Liver (tissue), 3 donors: ENCODE results near the gene SRSF10.

Experiments used
- FOXA1 ChIP-seq: IDR thresholded peaks from 2 replicates; pipeline ENCODE4 v1.6.1; 2016; ENCODE audit warnings: antibody characterized with exemption
- GABPA ChIP-seq, 2 donors: IDR thresholded peaks in 1 of 2; conservative IDR thresholded peaks in 1 of 2; 2 replicates each; pipeline ENCODE4 v1.6.1; 2016; ENCODE audit warnings: antibody characterized with exemption in 2 of 2, mild to moderate bottlenecking in 1 of 2, moderate library complexity in 1 of 2
- JUND ChIP-seq, 2 donors: IDR thresholded peaks; 2 replicates each; pipeline ENCODE4 v1.6.1; 2016; ENCODE audit warnings: antibody characterized with exemption in 2 of 2
- RAD21 ChIP-seq, 2 donors: IDR thresholded peaks; 2 replicates each; pipeline ENCODE4 v1.6.1; 2016; ENCODE audit warnings: antibody characterized with exemption in 2 of 2, mild to moderate bottlenecking in 2 of 2
- RXRA ChIP-seq, 2 donors: IDR thresholded peaks; 2 replicates each; pipeline ENCODE4 v1.6.1; 2017 to 2018; ENCODE audit warnings: antibody characterized with exemption in 2 of 2, mild to moderate bottlenecking in 1 of 2
- SP1 ChIP-seq: IDR thresholded peaks from 2 replicates; pipeline ENCODE4 v1.6.1; 2018; ENCODE audit warnings: antibody characterized with exemption, mild to moderate bottlenecking
- TAF1 ChIP-seq: conservative IDR thresholded peaks from 2 replicates; pipeline ENCODE4 v1.6.1; 2016; ENCODE audit warnings: antibody characterized with exemption, mild to moderate bottlenecking
- TF ChIP-seq, protein P1 (sequence below): fragments of 150-350 bp; IDR thresholded peaks from 2 replicates; pipeline ENCODE4 v1.5.1; 2017; ENCODE audit warnings: improper control_type of control experiment, low read depth, low read length; ENCODE audit not compliant: missing input control
- TF ChIP-seq, protein P2 (sequence below): IDR thresholded peaks from 2 replicates; pipeline ENCODE4 v1.6.1; 2016; ENCODE audit warnings: antibody characterized with exemption
- TF ChIP-seq, protein P3 (sequence below): IDR thresholded peaks from 2 replicates; pipeline ENCODE4 v1.6.1; 2016; ENCODE audit warnings: antibody characterized with exemption
- donor health status: healthy.
- donor health status: healthy.

DNA sequence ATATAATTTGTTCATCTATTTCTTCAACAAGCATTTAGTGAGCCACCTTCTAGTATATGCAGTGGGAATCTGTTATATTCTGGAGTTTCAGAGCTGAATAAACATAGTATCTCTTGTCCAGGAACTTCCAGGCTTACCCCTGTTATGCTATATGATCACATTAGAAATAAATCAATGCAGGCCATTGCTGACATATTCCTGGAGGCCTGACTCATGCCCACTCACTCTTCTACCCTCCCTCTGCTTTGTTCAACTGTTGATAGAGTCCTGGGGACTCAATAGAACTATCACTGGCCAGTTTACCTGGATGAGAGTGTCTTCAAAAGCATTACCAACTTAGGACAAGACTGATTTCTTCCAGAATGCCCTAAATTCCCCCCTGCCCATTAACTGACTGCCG lies 29.3 kb upstream of the SRSF10 start:
- TF ChIP-seq, protein P1, sequence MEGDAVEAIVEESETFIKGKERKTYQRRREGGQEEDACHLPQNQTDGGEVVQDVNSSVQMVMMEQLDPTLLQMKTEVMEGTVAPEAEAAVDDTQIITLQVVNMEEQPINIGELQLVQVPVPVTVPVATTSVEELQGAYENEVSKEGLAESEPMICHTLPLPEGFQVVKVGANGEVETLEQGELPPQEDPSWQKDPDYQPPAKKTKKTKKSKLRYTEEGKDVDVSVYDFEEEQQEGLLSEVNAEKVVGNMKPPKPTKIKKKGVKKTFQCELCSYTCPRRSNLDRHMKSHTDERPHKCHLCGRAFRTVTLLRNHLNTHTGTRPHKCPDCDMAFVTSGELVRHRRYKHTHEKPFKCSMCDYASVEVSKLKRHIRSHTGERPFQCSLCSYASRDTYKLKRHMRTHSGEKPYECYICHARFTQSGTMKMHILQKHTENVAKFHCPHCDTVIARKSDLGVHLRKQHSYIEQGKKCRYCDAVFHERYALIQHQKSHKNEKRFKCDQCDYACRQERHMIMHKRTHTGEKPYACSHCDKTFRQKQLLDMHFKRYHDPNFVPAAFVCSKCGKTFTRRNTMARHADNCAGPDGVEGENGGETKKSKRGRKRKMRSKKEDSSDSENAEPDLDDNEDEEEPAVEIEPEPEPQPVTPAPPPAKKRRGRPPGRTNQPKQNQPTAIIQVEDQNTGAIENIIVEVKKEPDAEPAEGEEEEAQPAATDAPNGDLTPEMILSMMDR = no peak
- TF ChIP-seq, protein P2, sequence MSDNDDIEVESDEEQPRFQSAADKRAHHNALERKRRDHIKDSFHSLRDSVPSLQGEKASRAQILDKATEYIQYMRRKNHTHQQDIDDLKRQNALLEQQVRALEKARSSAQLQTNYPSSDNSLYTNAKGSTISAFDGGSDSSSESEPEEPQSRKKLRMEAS = no peak
- TF ChIP-seq RAD21 (IDR thresholded peaks at IDR 0.05) (no peak), TAF1 (no peak), GABPA (IDR thresholded peaks at IDR 0.05 in 1 of 2, conservative IDR thresholded peaks at IDR 0.05 in 1 of 2) (no peak), FOXA1 (no peak), RXRA (IDR thresholded peaks at IDR 0.05) (no peak), JUND (IDR thresholded peaks at IDR 0.05) (no peak), SP1 (no peak)
- TF ChIP-seq, protein P3, sequence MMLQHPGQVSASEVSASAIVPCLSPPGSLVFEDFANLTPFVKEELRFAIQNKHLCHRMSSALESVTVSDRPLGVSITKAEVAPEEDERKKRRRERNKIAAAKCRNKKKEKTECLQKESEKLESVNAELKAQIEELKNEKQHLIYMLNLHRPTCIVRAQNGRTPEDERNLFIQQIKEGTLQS = no peak
